Measurements from ENCODE around the gene BRD8.

- TF ChIP-seq EZH2phosphoT487 (IDR thresholded peaks at IDR 0.05; ENCODE audit: borderline replicate concordance), result no peak
- no peak for TF ChIP-seq SIN3A (IDR thresholded peaks at IDR 0.05; ENCODE audit: low read depth)
- TF ChIP-seq MAX (IDR thresholded peaks at IDR 0.05), result no peak
- no peak for TF ChIP-seq CTCF (IDR thresholded peaks at IDR 0.05 in 2 of 3, conservative IDR thresholded peaks at IDR 0.05 in 1 of 3; ENCODE audit: borderline replicate concordance in 1 of 3, insufficient read depth in 1 of 3, low read depth in 2 of 3, low read length in 2 of 3)
Measured at GRCh38 chr5:138169124-138169523, 9.3 kb downstream of the BRD8 start.
